ENCODE results near the gene TACC3.

Gene TACC3

DNA sequence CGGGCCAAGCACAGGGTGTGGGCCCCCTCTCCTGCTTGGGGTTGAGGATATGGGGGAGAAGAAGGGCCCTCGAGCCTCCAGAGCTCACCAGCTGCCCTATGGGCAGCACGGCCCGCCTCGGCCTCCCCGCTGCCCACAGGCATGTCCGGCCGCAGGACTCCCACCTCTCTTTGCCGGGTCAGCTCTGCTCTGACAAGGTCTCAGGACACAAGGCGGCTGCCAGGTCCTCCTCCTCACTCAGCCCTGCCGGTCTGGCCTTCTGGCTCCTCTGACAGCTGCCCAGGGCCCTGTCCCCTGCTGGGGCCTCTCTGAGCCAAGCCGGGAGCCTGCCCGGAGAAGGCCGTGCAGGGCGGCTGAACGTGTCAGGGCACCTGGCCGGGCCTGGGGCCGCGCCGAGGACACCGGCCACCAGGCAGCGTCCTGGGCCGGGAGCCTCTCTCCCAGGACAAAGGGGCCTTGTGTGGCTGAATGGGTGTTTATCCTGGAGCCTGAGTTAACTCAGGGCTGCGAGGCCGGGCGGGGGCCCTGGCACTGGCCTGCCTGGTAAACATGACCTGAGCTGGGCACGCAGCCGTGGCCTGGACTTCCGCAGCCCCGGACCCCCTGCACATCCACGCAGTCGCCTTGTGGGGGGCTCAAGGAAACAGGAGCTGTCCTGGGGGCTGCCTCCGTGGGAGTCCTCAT is 25.7 kb downstream of the TACC3 start:
- DNase-seq (ENCODE audit: low spot score): peak; percentile 67

DNA sequence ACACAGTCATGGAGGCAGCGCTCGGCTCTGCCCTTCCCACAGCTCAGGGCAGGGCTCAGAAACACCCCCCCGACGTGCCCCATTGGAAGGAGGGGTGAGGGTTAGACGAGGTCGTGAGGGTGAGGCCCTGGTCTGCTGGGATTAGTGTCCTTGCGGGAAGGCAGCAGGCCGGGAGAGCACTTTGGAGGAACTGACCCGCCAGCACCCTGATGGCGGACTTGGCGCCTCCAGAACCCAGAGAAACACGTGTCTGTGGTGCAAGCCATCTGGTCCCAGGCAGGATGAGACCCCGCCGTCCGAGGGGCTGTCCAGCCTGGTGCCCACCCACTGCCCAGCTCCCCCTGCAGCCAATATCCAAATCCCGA is 26.3 kb downstream of the TACC3 start:
- no peak for DNase-seq (ENCODE audit: low spot score)

GRCh38 chr4:1748465-1748995 is 27.2 kb downstream of the TACC3 start:
- peak; percentile 70 for DNase-seq (ENCODE audit: low spot score)

DNA sequence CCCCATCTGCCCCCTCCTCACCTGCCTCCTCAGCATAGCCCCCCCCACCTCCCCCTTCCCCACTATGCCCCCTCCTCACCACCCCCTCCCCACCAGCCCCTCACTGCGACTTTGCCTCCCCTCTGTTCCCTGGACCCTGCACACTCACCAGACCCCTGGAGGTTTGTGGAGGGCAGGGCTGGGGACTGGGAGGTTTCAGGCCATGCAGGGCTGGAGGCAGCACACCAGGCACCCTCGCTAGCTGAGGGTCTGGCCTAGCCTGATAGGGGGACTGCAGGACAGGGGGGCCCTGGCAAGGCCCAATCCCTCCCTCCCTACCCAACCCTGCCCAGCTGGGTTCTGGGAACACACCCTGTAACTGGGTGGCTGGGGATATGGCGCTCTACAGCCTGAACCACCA is 28.0 kb downstream of the TACC3 start:
- DNase-seq (ENCODE audit: low spot score): no peak

DNA sequence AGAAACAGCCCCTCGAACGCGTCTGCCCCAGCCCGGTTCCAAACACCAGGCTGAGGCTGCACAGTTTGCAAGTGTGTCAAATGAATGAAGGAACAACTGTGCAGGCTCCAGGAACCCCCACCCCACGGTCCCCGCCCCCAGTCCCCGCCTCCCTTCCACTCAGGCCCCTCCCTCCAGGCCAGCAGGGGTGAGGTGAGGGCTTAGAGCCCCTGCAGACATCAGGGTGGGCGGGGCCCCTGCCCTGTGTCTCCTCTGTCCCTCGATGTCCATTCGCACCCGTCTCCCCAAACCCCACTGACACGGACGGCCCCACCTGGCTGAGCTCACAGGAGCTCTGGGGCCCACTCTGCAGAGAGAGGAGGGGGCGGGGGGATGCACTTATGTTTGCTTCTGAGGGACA is 28.5 kb downstream of the TACC3 start:
- DNase-seq (ENCODE audit: low spot score): no peak

GRCh38 chr4:1750381-1751154 is 29.2 kb downstream of the TACC3 start:
- no peak for DNase-seq (ENCODE audit: low spot score)

GRCh38 chr4:1751155-1751918 is 30.0 kb downstream of the TACC3 start:
- no peak for DNase-seq (ENCODE audit: low spot score)

DNA sequence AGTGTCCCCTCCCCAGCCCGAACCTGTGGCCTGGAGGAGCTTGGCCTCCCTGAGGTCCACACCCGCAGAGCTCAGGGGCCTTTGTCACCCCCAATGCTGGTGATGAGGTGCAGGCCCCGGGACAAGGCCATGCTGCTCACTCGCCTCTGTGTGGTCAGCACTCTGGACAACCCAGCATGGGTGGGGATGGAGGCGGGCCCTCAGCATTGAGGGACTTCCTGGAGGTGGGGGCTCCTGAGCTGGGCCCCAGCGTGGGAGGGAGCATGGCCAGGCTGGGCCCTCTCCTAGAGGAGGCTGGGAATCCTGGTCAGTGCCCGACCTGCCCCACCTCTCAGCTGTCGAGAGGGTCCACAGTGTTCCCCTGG is 30.6 kb downstream of the TACC3 start:
- DNase-seq (ENCODE audit: low spot score): no peak

DNA sequence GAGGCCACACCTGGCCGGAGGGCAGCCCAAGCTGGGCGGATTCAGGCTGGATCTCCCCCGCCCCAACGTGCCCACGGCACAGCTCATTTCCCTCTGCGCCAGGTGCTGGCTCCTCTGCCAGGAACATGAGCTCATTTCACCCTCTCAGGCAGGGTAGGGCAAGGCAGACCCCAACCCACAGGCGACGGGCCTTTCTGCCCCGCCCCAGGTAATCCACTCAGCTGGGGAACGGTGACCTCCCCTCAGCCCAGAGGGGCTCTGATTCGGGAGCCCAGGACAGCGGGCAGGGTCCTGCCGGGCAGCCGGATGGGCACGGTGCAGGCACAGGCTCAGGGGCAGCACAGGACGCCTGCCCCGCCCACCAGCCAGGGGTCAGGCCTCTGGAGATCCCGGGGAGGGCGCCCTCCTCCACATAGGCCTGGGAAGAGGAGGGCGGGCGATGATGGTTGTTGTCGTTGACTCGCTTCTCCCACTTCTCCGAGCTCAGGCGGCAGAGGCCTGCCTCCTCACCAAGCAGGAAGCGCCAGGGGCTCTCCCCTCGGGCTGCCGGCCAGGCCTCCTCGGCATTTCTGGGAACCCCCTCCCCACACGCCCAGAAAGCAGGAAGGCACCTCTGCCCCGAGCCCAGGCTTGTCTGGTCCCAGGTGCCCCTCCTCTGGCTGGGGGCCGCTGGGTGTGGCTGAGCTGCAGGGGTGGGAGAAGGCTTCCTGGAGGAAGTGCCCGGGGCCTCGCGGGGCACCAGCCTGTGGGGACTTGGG is 31.1 kb downstream of the TACC3 start:
- no peak for DNase-seq (ENCODE audit: low spot score)

GRCh38 chr4:1753294-1753696 is 32.0 kb downstream of the TACC3 start:
- no peak for DNase-seq (ENCODE audit: low spot score)

DNA sequence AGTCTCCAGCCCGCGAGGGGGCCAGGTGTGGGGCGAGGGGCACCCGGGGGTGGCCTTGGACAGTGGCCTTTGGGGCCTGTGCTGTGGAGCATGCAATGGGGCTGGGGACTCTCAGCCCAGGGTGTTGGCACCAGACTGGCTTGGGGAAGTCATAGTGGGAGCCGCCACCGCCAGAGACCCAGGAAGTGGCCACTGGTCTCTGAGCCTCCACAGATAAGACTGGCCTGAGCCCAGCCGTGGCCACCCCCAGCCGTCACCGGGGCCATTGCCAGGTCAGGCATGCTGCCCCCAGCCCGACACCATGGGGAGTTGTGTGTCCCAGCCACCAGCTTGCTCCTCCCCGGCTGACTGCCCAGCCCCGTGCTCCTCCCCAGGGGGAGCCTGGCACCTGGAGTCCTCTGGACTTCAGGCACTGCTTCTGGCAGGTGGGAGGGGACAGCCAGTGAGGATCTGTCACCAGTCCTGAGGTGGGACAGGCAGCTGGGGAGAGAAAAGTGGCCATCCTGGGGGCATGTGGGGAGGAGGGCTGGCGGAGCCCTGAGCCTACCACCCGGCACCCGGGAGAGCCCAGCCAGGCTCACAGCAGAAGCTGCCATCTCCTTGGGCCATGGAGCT is 32.5 kb downstream of the TACC3 start:
- no peak for DNase-seq (ENCODE audit: low spot score)

DNA sequence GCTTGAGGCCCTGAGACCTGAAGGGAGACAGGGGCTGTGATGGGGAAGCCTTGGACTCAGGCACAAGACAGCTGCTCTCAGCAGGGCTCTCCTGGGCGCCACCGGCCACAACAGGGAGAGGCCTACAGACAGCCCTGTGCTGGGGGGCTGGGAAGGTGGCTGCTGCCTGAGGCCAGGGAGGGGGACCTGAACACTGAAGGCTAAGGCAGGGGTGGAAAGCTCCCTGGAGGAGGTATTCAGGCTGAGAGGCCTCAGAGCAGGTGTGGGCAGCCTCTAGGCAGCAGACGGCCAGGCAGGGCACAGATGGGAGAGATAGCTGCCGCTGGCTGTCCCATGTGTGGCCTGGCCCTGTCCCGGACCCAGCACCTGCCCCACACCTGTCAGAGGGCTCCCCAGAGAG is 33.0 kb downstream of the TACC3 start:
- DNase-seq (ENCODE audit: low spot score): no peak

- DNase-seq (ENCODE audit: low spot score): no peak
Observed at GRCh38 chr4:1755297-1755696, 34.0 kb downstream of the TACC3 start.

GRCh38 chr4:1756079-1756478 is 34.8 kb downstream of the TACC3 start:
- no peak for DNase-seq (ENCODE audit: low spot score)

GRCh38 chr4:1756893-1757779 is 35.8 kb downstream of the TACC3 start:
- no peak for DNase-seq (ENCODE audit: low spot score)

DNA sequence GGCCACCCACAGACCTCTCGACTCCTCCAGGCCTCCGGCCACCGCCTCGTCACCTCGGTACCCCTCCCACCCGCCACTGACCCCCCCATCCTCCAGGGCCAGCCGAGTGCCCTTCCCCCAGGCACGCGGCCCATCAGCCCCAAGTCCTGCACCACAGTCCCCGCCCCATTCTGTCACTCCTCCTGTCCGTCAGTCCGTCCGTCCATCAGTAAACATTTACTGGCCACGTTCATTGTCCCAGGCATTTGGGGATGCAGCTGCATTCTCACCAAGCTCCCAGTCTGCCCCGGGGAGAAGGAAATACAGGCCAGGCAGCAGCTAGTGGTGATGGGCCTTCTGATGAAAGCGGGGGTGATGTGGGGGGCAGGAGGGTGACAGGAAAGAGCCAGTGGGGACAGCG is 36.5 kb downstream of the TACC3 start:
- no peak for DNase-seq (ENCODE audit: low spot score)

DNA sequence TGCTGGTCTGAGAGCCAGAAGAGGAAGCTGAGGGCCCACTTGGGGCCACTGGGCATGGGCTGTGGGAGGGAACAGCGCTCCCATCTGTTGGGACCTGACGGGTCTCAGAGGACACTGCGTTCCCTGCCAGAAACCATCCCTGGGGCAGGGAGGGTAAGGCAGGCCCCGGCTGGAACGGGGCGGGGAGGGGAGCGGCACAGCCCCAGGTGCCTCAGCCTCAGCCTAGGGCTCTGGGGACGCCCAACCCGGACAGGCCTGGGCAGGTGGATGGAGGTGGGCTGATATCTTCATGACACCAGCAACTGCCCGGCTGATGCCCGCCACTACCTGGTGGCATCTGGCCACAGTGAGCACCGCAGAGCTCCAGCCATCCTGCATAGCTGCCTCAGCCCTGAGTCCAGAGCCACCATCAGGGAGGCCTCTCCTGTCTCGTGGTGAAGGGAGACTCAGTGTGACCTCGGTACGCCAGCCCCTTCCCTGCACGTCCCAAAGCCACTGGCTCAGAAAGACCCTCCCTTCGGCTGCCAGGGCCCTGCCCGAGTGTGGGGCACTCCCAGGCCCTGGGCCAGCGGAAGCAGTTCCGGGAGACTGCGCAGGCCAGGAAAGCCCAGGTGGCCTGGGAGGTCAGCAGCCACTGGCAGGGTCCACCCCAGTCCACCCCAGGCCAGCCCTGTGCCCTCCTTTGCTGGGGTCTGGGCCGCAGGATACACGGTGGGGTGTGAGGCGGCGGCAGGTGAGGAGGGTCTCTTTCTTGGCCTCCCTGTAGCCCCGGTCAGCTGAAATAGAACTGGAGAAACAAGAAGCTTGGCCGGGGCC is 37.2 kb downstream of the TACC3 start:
- no peak for DNase-seq (ENCODE audit: low spot score)

- DNase-seq (ENCODE audit: low spot score): peak; percentile 51
Observed at GRCh38 chr4:1759170-1759817, 38.0 kb downstream of the TACC3 start.

- no peak for DNase-seq (ENCODE audit: low spot score)
Observed at GRCh38 chr4:1759818-1760223, 38.5 kb downstream of the TACC3 start.

Data from cerebellar cortex (tissue), 1 donor.